C4-2B (cell line): ENCODE measurements around the gene SLIT3.

Experiments used
- H3K27ac ChIP-seq: fragments of 450-650 bp; 2 replicates; pipeline ENCODE4 v1.5.1; 2017
- ZFX ChIP-seq: fragments of 450-650 bp; IDR thresholded peaks from 2 replicates; pipeline ENCODE4 v1.6.1; 2017
- TF ChIP-seq, protein P1 (sequence below): fragments of 450-650 bp; conservative IDR thresholded peaks from 2 replicates; pipeline ENCODE4 v1.5.1; 2017; ENCODE audit warnings: mild to moderate bottlenecking

SLIT3 gene

DNA sequence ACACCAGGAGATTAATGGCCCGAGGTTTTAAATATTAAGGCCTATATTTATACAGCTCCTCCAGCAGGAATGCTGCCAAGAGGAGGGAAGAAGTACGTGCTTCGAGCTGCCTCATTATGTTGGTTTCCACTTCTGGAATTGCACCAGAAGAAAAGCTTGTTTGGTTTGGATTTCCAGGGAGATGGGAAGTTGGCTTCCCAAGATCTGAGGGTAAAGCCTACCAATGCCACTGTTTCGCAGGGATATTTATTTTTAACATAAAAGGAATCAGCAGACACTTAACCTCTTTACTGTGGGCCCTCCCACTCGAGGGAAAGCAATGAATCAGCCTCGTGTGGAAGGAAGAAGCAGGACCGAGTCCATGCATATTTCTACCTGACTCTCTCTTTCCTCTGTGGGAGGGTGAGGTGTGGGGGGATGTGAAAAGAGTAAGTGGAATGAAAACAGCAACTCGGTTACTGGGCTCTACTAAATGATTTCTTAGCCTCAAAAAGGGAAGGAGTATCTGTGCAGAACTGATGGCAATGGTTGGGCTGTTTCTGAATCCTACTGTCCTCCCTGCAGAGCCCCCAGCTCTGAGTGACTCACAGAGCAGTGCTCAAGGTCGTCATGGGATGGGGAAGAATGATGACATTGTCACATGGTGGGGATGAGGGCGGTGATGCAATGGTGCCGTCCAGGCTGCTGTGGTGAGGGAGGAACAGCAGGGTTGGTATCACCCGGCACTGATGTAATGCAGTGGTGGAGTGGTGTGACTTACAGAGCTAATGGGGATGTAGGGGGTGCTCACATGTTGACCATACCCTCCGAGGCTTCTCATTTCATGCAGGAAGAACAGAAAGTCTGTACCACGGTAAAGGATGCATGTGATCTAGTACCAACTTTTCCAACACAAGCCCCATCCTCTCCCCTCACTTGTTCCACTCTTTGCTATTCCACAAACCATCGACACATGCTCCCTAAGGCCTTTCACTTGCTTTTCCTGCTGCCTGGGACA is 506.8 kb downstream of the SLIT3 start:
- no peak overlapping the region for H3K27ac ChIP-seq
- TF ChIP-seq, protein P1, sequence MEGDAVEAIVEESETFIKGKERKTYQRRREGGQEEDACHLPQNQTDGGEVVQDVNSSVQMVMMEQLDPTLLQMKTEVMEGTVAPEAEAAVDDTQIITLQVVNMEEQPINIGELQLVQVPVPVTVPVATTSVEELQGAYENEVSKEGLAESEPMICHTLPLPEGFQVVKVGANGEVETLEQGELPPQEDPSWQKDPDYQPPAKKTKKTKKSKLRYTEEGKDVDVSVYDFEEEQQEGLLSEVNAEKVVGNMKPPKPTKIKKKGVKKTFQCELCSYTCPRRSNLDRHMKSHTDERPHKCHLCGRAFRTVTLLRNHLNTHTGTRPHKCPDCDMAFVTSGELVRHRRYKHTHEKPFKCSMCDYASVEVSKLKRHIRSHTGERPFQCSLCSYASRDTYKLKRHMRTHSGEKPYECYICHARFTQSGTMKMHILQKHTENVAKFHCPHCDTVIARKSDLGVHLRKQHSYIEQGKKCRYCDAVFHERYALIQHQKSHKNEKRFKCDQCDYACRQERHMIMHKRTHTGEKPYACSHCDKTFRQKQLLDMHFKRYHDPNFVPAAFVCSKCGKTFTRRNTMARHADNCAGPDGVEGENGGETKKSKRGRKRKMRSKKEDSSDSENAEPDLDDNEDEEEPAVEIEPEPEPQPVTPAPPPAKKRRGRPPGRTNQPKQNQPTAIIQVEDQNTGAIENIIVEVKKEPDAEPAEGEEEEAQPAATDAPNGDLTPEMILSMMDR = no peak
- TF ChIP-seq ZFX = no peak

DNA sequence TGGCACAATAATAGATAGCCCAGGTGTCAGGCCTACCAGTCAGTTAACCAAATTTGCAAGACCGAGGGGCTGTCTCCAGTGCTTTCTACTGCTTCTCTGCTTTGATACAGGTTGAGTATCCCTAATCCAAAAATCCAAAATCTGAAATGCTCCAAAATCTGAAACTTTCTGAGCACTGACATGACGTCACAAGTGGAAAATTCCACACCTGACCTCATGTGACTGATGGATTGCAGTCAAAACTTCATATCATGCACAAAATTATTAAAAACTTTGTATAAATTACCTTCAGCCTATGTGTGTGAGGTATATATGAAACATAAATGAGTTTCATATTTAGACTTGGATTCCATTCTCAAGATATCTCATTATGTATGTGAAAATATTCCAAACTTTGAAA is 508.3 kb downstream of the SLIT3 start:
- no peak overlapping the region for H3K27ac ChIP-seq
- no peak for TF ChIP-seq ZFX
- TF ChIP-seq, protein P1 = no peak

DNA sequence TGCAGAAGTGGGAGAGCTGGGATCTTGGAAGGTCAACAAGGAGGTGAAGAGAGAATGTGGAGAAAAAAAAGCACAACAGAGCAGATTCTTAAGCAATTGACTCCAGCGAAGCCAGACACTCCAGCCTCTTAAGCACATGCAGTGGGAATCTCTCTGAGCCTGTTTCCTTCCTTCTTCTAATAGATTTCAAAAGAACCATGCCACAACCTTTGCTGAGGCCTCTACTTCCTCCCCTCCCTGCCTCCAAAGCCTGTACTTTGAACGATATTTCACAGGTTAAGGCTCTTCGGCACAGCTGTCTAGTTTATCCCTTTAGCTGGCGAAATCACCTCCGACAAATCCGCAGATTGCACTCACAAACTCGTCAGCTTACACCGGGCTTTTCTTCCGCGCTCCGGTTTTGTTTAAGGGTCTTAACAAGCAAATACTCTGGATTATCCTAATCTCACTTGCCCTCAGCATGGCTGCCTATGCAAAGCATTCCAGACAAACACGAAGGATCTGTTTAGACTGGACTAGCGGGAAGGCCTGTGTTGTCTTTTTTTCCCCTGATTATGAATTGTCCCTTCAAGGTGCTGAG is 510.2 kb downstream of the SLIT3 start:
- no peak overlapping the region for H3K27ac ChIP-seq
- TF ChIP-seq, protein P1 = no peak
- TF ChIP-seq ZFX = no peak

DNA sequence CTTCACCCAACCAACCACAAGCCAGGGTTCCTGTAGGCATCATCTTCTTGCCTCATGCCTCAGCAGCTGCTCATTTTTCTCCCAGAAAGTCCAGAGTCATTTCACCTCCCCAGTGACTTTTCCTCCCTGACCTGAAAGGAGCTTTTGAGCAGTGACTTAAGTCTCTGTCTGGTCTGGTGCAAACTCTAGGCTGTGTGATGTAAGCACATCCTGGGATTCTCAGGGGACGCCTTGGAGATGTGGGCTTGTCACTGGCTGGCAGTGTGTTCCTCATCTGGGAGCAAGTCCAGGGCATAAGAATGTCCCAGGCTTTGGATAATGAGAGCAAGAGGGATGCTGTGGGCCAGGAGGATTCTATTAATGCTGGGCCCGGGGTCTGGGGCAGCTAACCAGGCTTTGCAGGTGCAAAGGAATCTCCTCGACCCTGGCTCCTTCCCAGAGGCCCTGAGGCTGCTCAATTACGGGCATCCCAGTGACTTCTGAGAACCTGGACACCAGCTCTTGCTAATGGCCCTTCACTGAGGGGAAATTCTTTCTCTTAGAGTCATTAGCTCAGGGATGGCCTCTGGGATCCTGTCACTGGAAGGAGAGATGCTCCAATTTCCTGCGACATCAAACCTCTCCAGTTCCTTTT is 510.8 kb downstream of the SLIT3 start:
- TF ChIP-seq, protein P1 = no peak
- TF ChIP-seq ZFX = no peak
- H3K27ac ChIP-seq = no peak overlapping the region

DNA sequence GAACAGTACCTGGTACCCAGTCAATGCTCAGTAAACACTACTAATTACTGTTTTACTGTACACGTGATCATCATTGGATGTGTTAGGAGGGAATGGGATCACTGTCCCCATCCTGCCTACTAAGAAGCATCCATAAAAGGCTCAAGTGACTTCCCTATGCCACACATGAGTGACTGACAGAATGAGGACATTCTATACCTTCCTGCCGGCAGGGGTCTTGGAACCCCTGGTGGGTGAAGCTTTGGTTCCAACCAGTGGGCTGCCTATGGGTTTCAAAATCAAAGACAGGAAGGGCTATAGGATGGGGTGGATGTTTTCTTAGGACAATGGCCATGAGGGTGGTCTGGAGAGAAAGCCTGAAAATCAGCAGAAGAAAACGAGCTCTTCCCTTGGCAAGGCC is 512.2 kb downstream of the SLIT3 start:
- no peak overlapping the region for H3K27ac ChIP-seq
- TF ChIP-seq, protein P1 = no peak
- TF ChIP-seq ZFX = no peak

DNA sequence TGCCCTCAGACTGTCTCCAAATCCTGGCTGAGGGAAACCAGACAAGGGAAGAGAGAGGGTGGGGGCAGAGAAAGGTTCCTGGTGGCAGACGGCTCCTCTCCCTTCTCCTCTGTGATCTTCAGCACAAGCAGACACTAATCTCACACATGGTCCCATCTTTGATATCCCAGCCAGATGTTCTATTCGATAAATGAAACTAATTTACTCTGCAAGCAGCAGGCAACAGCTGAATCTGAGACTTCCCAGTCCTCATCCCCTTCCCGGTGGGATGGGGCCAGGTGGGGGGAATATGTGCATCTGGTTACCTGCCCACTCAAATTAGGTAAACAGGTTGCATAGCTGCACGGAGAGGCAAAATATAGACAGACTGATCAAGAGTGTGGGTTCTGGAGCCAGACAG is 512.8 kb downstream of the SLIT3 start:
- H3K27ac ChIP-seq = no peak overlapping the region
- TF ChIP-seq ZFX = no peak
- TF ChIP-seq, protein P1 = no peak

DNA sequence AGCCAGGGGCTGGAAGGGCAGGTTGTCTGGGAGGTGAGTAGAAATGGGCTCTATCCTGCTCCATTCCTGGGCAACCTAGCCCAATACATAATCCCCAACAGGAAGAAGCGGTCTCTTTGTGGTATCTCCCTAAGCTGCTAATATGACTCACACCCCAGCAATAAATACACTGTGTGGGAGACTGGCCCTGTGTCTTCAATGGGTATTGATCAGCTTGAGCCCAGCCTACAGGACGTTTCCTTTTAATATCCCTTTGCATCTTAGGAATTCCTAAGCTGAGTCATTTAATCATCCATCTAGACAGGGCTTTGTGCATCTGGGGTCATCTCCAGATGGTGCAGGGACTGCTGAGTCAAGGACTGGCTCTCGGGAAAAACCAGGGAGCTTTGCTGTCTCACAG is 514.8 kb downstream of the SLIT3 start:
- TF ChIP-seq, protein P1 = no peak
- TF ChIP-seq ZFX = no peak
- no peak overlapping the region for H3K27ac ChIP-seq
